GM12865 (cell line): Measurements from ENCODE around the gene ACOT9.

Source experiments
- DNase-seq: peaks from one replicate; pipeline ENCODE4 v3.0.0; 2010; ENCODE audit warnings: low read depth
- H3K4me3 ChIP-seq: 2 replicates; pipeline ENCODE4 v1.5.1; 2011; ENCODE audit warnings: mild to moderate bottlenecking, low read depth, low read length, control low read depth
- TF ChIP-seq, protein P1 (sequence below): IDR thresholded peaks from 2 replicates; pipeline ENCODE4 v1.5.1; 2011; ENCODE audit warnings: low read length, control low read depth, low read depth, inconsistent platforms; ENCODE audit not compliant: insufficient read depth; ENCODE audit errors: missing control alignments

ACOT9 gene

DNA sequence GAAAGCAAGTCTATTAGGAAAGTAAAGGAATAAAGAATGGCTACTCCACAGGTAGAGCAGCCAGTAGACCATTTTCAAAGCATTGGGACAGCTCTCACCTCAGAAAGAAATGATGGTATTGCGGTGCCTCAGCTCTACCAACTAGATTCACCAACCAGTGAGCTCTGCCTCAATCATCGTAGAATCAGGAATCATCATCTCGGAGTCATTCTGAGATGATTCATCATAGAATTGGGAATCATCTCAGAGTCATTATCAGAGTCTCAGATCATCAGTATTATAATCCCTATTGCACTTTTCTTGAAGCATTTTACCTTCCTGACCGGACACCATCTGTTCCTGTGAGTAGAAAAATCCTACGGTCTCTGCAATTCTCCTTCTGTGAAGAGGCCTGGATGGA, 22.4 kb upstream of the ACOT9 start:
- no peak for DNase-seq
- TF ChIP-seq, protein P1, sequence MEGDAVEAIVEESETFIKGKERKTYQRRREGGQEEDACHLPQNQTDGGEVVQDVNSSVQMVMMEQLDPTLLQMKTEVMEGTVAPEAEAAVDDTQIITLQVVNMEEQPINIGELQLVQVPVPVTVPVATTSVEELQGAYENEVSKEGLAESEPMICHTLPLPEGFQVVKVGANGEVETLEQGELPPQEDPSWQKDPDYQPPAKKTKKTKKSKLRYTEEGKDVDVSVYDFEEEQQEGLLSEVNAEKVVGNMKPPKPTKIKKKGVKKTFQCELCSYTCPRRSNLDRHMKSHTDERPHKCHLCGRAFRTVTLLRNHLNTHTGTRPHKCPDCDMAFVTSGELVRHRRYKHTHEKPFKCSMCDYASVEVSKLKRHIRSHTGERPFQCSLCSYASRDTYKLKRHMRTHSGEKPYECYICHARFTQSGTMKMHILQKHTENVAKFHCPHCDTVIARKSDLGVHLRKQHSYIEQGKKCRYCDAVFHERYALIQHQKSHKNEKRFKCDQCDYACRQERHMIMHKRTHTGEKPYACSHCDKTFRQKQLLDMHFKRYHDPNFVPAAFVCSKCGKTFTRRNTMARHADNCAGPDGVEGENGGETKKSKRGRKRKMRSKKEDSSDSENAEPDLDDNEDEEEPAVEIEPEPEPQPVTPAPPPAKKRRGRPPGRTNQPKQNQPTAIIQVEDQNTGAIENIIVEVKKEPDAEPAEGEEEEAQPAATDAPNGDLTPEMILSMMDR = no peak
- H3K4me3 ChIP-seq = no peak overlapping the region

DNA sequence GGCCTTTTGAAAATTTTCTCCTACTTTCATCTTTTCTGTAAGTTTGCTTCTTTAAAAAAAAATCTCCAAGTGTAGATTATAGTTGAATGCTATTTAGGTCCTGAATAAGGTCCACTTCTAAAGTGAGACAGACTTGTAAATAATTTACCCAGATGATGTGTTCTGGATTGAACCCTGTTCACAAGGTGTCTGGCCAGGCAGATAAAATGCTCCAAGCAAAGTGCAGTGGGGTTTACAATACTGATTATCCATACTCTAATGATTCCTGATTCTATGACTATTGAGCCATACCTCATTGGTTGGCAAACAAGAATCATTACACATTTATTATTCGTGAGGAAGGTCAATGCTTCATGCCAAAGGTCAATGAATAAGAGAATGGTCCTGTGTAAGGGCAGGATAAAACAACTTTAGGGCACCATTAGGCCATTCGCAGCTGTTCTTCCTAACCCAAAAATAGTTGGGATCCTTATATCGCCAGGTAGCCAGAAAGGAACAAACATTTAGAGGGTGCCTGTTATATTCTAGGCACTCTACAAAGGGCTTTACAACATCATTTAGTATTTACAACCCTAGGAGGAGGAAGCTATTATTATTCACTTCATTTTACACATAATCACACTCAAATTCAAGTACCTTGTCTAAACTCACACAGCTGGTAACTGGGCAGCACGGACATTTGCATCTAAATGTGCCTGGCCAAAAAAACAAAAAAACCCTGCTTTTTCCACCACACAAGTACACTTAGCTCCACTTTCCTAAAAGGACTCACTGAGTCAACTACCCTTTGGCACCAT, 21.3 kb upstream of the ACOT9 start:
- DNase-seq = no peak
- no peak overlapping the region for H3K4me3 ChIP-seq
- TF ChIP-seq, protein P1 = no peak

DNA sequence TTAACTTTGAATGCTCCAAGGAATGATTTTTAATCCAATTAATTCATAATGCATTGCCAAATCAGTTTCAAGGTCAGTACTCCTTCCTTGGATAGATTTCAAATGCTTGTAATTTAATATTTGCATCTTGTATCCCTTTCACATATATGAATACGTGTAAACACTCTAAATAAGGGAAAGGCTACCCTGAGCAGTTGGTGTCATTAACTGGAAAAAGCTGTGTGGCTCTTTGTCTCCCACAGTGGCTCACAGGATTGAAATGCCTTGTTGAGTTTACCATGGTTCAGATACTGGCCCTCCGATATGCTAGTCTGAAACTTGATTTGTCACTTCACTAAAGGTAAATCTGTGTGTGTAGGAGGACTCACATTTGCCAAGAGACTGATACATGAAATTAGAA, 16.7 kb upstream of the ACOT9 start:
- no peak for DNase-seq
- H3K4me3 ChIP-seq = no peak overlapping the region
- TF ChIP-seq, protein P1 = no peak

DNA sequence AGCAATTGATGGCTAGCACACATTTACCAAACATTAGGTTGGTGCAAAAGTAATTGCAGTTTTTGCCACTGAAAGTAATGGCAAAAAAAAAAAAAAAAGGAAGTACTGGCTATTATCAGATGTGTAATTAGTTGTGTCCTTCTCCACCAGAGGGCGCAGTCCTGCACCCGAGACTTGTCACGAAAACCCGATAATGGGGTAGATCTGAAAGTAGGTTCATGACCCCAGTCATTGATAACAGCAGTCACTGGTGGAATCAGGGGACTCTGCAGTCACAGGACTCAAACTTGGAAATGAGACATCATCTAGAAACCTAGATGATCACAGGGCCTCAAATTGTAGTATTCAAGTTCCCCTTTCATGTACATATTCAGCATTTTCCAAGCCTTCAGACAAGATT, 13.1 kb upstream of the ACOT9 start:
- no peak overlapping the region for H3K4me3 ChIP-seq
- peak; percentile 79 for DNase-seq
- TF ChIP-seq, protein P1 = peak; percentile 48

DNA sequence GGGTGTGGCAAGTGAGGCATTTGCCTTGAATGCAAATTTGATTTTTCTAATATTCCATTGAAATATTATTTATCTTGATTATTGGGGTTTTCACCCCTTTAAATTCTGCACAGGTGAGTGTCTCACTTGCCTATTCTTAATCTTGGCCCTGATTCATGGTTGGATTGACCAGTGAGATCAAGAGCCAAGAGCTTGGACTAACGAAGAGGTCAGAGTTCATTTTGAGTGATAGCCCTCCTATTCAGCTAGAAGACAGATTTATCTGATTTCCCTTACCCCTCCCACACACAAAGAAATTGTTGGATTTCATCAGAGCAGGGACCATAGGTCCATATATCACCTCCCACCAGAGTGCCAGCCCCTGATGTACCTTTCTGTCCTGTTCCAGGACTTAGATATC, 11.6 kb upstream of the ACOT9 start:
- TF ChIP-seq, protein P1 = no peak
- no peak overlapping the region for H3K4me3 ChIP-seq
- DNase-seq = no peak

DNA sequence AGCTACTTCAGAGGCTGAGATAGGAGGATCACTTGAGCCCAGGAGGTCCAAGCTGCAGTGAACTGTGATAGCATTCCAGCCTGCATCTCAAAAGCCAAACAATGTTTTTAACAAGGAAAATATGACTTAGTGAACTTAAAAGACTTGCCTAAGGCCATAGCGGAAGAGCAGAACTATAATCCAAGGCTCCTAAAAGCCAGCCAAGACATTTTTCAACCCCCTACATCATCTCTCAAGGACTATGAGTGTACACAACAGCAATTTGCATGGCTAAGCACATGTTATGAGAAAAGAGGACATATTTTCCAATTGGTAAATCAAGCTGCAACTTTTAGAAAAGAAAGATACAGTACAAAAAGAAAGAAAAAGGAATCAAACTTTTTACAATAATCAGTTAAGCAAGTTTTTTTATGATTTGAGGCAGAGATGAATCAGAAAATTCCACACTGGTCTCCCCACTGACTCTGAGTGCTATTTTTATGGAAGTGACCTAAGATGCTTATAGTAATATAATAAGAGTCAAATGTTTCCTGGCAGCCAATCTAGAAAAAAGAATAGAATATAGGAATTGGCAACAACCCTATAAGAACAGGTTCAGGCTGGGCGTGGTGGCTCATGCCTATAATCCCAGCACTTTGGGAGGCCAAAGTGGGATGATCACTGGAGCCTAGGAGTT, 9.8 kb upstream of the ACOT9 start:
- TF ChIP-seq, protein P1 = no peak
- no peak for DNase-seq

More for the DNA sequence above, 9.8 kb upstream of the ACOT9 start:
- no peak overlapping the region for H3K4me3 ChIP-seq
